Osteocyte (in vitro differentiated cells): ENCODE results near the gene SRRM2. TPM values are rescaled to one million over a fixed set of nuclear protein-coding genes. Genes with fewer than 3 reads are reported as not detected.

Experiments
- DNase-seq: peaks from one replicate; pipeline ENCODE4 v3.0.0; 2021; ENCODE audit warnings: mixed read lengths; ENCODE audit not compliant: unreplicated experiment; ENCODE audit errors: extremely low spot score
- H3K27ac Mint-ChIP-seq: one replicate; pipeline ENCODE4 v1.8.0; 2021; ENCODE audit warnings: mild to moderate bottlenecking, mixed read lengths; ENCODE audit not compliant: unreplicated experiment
- H3K27me3 Mint-ChIP-seq: one replicate; pipeline ENCODE4 v1.8.0; 2021; ENCODE audit warnings: mixed read lengths; ENCODE audit not compliant: unreplicated experiment
- H3K36me3 Mint-ChIP-seq: one replicate; pipeline ENCODE4 v1.8.0; 2021; ENCODE audit warnings: mixed read lengths; ENCODE audit not compliant: unreplicated experiment
- H3K4me1 Mint-ChIP-seq: one replicate; pipeline ENCODE4 v1.8.0; 2021; ENCODE audit warnings: mixed read lengths; ENCODE audit not compliant: unreplicated experiment
- H3K4me3 Mint-ChIP-seq: one replicate; pipeline ENCODE4 v1.8.0; 2021; ENCODE audit warnings: mild to moderate bottlenecking, moderate library complexity, mixed read lengths; ENCODE audit not compliant: unreplicated experiment
- H3K9me3 Mint-ChIP-seq: one replicate; pipeline ENCODE4 v1.8.0; 2021; ENCODE audit warnings: mixed read lengths; ENCODE audit not compliant: unreplicated experiment
- total RNA-seq: library from RNA; stranded (reverse); gene quantifications from 2 replicates; pipeline ENCODE4 v1.2.1, GENCODE V29; 2021
- TF ChIP-seq, protein P1 (sequence below): fragments of 200-600 bp; sonication (generic); IDR thresholded peaks from 2 replicates; pipeline ENCODE4 v1.5.0; 2021; ENCODE audit warnings: antibody characterized with exemption, mild to moderate bottlenecking, moderate library complexity

SRRM2 gene
- total RNA-seq, 1 donor from 2014 or later, result 572 TPM

DNA sequence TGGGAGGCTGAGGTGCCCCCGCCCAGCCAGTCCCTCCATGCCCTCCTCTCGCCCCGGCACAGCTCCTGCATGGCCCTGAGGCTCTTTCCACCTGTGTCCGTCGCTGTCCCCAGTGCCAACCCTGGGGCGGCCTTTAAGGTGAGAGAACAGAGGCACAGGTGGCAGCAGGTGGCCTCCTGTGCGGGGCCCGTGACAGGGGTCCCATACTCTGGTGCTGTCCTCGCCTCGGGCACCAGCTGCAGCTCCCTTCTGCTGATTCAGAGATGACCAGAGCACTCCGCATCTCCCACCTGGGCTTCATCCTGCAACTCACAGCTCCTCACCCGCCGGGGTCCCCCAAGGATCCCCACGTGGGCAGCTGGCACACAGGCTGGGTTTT, 40.4 kb upstream of the SRRM2 start:
- no peaks in the 10 kb centered on the region for H3K9me3 Mint-ChIP-seq
- H3K4me1 Mint-ChIP-seq, result peaks cover 4% of the 10 kb centered on the region
- TF ChIP-seq, protein P1, sequence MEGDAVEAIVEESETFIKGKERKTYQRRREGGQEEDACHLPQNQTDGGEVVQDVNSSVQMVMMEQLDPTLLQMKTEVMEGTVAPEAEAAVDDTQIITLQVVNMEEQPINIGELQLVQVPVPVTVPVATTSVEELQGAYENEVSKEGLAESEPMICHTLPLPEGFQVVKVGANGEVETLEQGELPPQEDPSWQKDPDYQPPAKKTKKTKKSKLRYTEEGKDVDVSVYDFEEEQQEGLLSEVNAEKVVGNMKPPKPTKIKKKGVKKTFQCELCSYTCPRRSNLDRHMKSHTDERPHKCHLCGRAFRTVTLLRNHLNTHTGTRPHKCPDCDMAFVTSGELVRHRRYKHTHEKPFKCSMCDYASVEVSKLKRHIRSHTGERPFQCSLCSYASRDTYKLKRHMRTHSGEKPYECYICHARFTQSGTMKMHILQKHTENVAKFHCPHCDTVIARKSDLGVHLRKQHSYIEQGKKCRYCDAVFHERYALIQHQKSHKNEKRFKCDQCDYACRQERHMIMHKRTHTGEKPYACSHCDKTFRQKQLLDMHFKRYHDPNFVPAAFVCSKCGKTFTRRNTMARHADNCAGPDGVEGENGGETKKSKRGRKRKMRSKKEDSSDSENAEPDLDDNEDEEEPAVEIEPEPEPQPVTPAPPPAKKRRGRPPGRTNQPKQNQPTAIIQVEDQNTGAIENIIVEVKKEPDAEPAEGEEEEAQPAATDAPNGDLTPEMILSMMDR, result no peak
- H3K4me3 Mint-ChIP-seq, result no peak overlapping the region
- H3K27me3 Mint-ChIP-seq, result no peaks in the 10 kb centered on the region
- H3K27ac Mint-ChIP-seq, result no peak overlapping the region
- peaks cover 4% of the 10 kb centered on the region for H3K36me3 Mint-ChIP-seq
- DNase-seq, result no peak

DNA sequence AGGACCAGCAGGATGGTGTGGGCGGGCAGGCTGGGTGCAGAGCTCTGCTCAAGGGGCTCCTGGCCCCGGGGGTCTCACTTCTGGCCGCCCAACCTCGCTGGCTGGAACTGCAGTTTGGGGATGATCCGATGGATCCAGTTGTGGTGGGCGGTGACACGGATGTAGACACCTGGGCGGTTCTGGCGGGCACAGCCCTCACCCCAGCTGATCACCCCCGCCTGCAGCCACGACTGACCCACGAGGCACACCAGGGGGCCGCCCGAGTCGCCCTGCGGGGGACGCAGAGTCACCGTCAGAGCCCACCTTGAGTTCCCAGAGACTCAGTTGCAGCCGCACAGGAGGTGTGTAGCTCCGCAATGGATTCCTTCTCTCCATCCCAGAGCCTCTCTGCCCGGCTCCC, 39.9 kb upstream of the SRRM2 start:
- Mint-ChIP-seq H3K36me3 (peaks cover 4% of the 10 kb centered on the region), H3K9me3 (no peaks in the 10 kb centered on the region), H3K27me3 (no peaks in the 10 kb centered on the region), H3K4me1 (peaks cover 4% of the 10 kb centered on the region), H3K27ac (no peak overlapping the region), H3K4me3 (no peak overlapping the region)
- DNase-seq, result no peak
- TF ChIP-seq, protein P1, result no peak

DNA sequence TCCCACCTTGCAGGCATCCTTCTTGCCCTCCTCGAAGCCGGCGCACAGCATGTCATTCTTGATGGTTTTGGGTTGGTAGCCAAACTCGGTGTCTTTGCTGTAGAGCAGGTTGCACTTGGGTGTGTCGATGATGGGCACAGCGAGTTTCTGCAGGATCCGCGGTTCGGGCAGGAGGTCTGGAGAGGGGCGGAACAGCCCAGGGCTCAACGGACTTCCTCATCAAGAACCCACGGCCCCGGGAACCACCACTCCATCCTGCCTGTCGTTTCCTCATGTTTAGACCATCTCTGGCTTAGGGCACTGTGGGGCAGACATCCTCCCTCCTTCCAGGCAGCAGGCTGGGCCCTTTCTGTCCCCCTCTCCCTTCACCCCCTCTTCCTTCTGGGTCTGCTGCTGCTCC, 38.9 kb upstream of the SRRM2 start:
- DNase-seq, result no peak
- TF ChIP-seq, protein P1, result no peak

DNA sequence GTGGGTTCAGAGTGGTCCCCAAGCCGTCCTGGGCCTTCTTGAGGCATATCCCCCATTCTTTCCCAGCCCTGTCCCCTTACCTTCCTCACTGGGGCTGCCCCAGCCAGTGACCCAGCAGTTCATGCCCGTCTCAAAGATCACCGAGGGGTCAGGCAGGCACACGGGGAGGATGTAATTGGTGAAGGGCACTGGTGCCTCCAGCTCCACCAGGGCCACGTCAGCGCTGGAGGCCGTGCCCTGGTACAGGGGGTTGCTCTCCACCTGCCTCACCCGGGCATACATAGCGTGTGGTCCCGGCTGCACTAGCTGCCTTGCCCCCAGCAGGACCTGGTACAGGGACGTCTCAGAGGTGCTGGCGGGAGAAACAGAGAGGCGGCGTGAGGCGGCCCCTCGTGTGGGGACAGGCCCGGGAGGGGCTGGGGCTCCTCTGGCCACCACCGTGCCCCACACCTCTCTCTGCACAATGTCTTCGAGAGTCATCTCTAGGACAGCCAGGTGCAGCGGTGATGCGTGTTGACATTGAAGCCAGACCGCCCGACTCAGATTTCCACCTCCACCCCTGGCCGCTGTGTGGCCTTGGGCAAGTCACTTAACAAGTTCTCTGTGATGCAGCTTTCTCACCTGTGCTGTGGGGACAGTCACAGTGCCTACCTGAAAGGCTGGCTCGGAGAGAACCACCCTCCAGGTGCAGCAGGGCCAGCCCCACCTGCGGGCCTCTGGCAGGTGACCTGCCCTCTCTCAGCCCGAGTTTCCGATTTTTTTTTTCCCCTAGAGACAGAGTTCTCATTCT, 38.3 kb upstream of the SRRM2 start:
- Mint-ChIP-seq H3K27ac (no peak overlapping the region), H3K4me1 (peaks cover 4% of the 10 kb centered on the region), H3K27me3 (no peaks in the 10 kb centered on the region), H3K36me3 (no peaks in the 10 kb centered on the region), H3K4me3 (no peak overlapping the region), H3K9me3 (no peaks in the 10 kb centered on the region)
- TF ChIP-seq, protein P1, result no peak
- no peak for DNase-seq

More for the DNA sequence above, 38.9 kb upstream of the SRRM2 start:
- no peaks in the 10 kb centered on the region for H3K9me3 Mint-ChIP-seq
- no peak overlapping the region for H3K4me3 Mint-ChIP-seq
- H3K36me3 Mint-ChIP-seq, result no peaks in the 10 kb centered on the region
- H3K27me3 Mint-ChIP-seq, result no peaks in the 10 kb centered on the region
- H3K4me1 Mint-ChIP-seq, result peaks cover 4% of the 10 kb centered on the region
- no peak overlapping the region for H3K27ac Mint-ChIP-seq

DNA sequence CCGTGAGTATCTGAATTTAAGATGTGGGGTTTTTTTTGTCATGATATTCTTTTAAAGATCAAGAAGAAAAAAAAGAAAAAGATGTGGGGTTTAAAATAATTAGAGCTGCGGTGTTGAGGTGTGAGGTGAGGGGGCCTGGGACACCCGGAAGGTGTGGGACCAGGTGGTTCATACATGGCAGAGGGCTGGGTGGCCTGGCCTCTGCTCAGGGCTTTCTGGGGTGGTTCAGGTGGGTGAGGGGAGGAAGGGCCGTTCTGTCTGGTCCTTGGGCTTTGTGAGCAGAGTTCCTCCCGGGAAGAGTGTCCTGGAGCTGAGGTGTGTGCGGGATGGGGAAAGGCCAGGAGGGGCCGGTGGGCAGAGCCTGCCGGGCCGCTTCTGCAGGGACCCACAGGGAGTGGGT, 37.4 kb upstream of the SRRM2 start:
- TF ChIP-seq, protein P1, result no peak
- peaks cover 4% of the 10 kb centered on the region for H3K4me1 Mint-ChIP-seq
- H3K27me3 Mint-ChIP-seq, result no peaks in the 10 kb centered on the region
- H3K36me3 Mint-ChIP-seq, result no peaks in the 10 kb centered on the region
- no peaks in the 10 kb centered on the region for H3K9me3 Mint-ChIP-seq
- no peak overlapping the region for H3K4me3 Mint-ChIP-seq
- DNase-seq, result no peak
- no peak overlapping the region for H3K27ac Mint-ChIP-seq
